ENCODE results near the gene TMEM185B.

- TF ChIP-seq CTCF (IDR thresholded peaks at IDR 0.05) (no peak), POLR2A (IDR thresholded peaks at IDR 0.05) (no peak)
Observed at GRCh38 chr2:120236791-120237190, 13.6 kb upstream of the TMEM185B start.

Measured in thyroid gland (tissue), 4 donors.